ENCODE measurements around the gene MAPK9.

DNA sequence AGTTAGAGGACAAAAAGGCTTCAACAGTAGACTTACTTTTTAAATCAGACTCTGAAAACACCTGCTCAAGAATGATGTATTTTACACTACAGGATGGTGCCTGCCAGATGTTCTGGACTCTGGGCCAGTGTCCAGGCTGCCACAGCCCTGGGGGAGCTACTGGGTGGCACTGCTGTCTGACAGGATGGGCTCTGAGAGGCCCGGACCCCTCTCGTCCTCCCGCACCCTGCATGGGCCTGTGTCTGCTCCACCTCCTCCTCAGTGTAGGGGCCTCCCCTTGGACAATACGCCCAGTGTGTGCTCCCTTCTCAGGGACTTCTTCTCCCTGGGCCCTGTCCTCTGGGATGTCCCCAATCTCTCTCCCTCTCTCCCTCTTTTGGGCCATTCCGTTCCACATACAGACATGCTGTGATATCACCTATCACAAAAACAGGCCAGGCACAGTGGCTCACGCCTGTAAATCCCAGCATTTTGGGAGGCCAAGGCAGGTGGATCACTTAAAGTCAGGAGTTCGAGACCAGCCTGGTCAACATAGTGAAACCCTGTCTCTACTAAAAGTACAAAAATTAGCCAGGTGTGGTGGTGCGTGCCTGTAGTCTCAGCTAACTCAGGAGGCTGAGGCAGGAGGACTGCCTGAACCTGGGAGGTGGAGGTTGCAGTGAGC, 37.9 kb upstream of the MAPK9 start:
- TF ChIP-seq, protein P1, sequence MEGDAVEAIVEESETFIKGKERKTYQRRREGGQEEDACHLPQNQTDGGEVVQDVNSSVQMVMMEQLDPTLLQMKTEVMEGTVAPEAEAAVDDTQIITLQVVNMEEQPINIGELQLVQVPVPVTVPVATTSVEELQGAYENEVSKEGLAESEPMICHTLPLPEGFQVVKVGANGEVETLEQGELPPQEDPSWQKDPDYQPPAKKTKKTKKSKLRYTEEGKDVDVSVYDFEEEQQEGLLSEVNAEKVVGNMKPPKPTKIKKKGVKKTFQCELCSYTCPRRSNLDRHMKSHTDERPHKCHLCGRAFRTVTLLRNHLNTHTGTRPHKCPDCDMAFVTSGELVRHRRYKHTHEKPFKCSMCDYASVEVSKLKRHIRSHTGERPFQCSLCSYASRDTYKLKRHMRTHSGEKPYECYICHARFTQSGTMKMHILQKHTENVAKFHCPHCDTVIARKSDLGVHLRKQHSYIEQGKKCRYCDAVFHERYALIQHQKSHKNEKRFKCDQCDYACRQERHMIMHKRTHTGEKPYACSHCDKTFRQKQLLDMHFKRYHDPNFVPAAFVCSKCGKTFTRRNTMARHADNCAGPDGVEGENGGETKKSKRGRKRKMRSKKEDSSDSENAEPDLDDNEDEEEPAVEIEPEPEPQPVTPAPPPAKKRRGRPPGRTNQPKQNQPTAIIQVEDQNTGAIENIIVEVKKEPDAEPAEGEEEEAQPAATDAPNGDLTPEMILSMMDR (conservative IDR thresholded peaks at IDR 0.05), result no peak
- no peak for TF ChIP-seq ZFX (IDR thresholded peaks at IDR 0.05)
